ENCODE measurements around the gene ACSS1.

DNA sequence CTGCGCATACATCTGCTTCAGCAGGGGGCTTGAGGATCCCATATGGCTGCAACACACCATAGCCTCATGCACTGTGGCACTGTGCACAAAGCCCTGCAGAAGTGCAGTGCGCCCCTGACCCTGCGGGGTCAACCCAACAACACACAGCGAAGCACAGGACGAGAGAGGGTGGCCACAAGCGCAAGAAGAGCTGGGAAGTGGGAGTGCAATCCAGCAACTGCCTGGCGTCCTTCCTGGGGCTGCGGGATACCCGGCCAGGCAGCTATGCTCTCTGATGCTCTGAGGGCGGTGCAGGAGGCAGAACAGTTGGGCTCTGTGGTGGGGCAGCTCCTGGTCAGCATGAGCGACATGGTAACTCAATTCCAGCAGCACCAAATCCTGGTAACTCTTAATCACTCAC, 5.6 kb upstream of the ACSS1 start:
- TF ChIP-seq, protein P1, sequence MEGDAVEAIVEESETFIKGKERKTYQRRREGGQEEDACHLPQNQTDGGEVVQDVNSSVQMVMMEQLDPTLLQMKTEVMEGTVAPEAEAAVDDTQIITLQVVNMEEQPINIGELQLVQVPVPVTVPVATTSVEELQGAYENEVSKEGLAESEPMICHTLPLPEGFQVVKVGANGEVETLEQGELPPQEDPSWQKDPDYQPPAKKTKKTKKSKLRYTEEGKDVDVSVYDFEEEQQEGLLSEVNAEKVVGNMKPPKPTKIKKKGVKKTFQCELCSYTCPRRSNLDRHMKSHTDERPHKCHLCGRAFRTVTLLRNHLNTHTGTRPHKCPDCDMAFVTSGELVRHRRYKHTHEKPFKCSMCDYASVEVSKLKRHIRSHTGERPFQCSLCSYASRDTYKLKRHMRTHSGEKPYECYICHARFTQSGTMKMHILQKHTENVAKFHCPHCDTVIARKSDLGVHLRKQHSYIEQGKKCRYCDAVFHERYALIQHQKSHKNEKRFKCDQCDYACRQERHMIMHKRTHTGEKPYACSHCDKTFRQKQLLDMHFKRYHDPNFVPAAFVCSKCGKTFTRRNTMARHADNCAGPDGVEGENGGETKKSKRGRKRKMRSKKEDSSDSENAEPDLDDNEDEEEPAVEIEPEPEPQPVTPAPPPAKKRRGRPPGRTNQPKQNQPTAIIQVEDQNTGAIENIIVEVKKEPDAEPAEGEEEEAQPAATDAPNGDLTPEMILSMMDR (IDR thresholded peaks at IDR 0.05) = no peak
- no peak for TF ChIP-seq EP300 (IDR thresholded peaks at IDR 0.05)

All from stomach (tissue), 4 donors.